ENCODE data around the gene INO80D.
A peak's percentile ranks its signal among the peaks of the same experiment; 100 is the strongest.
"Not testable (repeated sequence)": the region's sequence is repeated elsewhere in the genome, so short reads cannot be mapped to it uniquely, and the experiment has no call there.

The INO80D gene

GRCh38 chr2:206085742-206086445 is at the start of gene INO80D:
Gene INO80D, minus strand, starts transcription at chr2:206086174. Its CDS starts 23,158 bp downstream, at chr2:206063016.
- no peaks in the 10 kb centered on the region for H3K27me3 ChIP-seq (ENCODE audit: insufficient read depth, low read length)
- no peak for TF ChIP-seq EZH2 (IDR thresholded peaks at IDR 0.05; ENCODE audit: borderline replicate concordance, low read length)
- TF ChIP-seq, protein P1, sequence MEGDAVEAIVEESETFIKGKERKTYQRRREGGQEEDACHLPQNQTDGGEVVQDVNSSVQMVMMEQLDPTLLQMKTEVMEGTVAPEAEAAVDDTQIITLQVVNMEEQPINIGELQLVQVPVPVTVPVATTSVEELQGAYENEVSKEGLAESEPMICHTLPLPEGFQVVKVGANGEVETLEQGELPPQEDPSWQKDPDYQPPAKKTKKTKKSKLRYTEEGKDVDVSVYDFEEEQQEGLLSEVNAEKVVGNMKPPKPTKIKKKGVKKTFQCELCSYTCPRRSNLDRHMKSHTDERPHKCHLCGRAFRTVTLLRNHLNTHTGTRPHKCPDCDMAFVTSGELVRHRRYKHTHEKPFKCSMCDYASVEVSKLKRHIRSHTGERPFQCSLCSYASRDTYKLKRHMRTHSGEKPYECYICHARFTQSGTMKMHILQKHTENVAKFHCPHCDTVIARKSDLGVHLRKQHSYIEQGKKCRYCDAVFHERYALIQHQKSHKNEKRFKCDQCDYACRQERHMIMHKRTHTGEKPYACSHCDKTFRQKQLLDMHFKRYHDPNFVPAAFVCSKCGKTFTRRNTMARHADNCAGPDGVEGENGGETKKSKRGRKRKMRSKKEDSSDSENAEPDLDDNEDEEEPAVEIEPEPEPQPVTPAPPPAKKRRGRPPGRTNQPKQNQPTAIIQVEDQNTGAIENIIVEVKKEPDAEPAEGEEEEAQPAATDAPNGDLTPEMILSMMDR (IDR thresholded peaks at IDR 0.05; ENCODE audit: low read length): peak; percentile 68
- no peaks in the 10 kb centered on the region for H4K20me1 ChIP-seq (ENCODE audit: insufficient read depth, low read length)
- H3K4me3 ChIP-seq (ENCODE audit: low read depth, low read length, poor library complexity, severe bottlenecking): peak within 1 kb of the TSS; percentile 98
- H3K4me1 ChIP-seq (ENCODE audit: insufficient read depth, low read length, severe bottlenecking): peaks cover 38% of the 10 kb centered on the region
- peak within 1 kb of the TSS; percentile 99 for H3K4me2 ChIP-seq (ENCODE audit: low read length)
- H3K79me2 ChIP-seq (ENCODE audit: insufficient read depth, low read length): peaks cover 60% of the 10 kb centered on the region
- H3F3A ChIP-seq (ENCODE audit: insufficient read depth, low read length): no peaks in the 10 kb centered on the region
- peak within 1 kb of the TSS; percentile 86 for H2AFZ ChIP-seq (ENCODE audit: low read length)
- no peaks in the 10 kb centered on the region for H3K9me2 ChIP-seq (ENCODE audit: low read depth, low read length)
- H3K27ac ChIP-seq (ENCODE audit: low read depth, low read length, poor library complexity, severe bottlenecking): peak within 1 kb of the TSS; percentile 94
- no peaks in the 10 kb centered on the region for H3K9me3 ChIP-seq (ENCODE audit: low read length)
- no peaks in the 10 kb centered on the region; the same call in 1 of the 2 replicates for H3K36me3 ChIP-seq (ENCODE audit: insufficient read depth, low read length)
- H3K9ac ChIP-seq (ENCODE audit: low read length): peak within 1 kb of the TSS; percentile 94

DNA sequence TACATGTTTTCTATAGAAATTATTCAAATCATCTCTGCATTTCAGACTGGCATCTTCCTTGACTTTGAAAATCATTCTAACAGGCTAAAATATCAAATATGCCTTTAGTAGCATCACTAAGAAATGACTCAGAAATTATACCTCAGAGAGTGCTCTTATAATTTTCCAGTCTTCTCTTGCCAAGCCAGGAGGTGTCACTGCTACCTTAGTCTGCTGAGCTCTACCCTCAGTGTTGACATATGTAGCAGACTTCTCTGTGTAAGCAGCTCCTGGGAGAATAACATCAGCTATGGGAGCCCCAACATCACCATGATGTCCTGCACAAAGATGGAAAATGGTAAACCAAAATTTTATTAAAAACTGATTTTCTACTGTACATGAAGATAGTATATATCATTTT is 41.7 kb upstream of the INO80D start:
- Histone ChIP-seq H3K9me3 (ENCODE audit: low read length) (no peaks in the 10 kb centered on the region), H3K4me3 (ENCODE audit: low read depth, low read length, poor library complexity, severe bottlenecking) (no peak overlapping the region), H3K27me3 (ENCODE audit: insufficient read depth, low read length) (no peaks in the 10 kb centered on the region), H3K79me2 (ENCODE audit: insufficient read depth, low read length) (no peaks in the 10 kb centered on the region), H3K36me3 (ENCODE audit: insufficient read depth, low read length) (peaks cover 76% of the 10 kb centered on the region), H3K4me2 (ENCODE audit: low read length) (no peak overlapping the region), H3K9me2 (ENCODE audit: low read depth, low read length) (no peaks in the 10 kb centered on the region), H2AFZ (ENCODE audit: low read length) (no peak overlapping the region), H3F3A (ENCODE audit: insufficient read depth, low read length) (no peaks in the 10 kb centered on the region), H4K20me1 (ENCODE audit: insufficient read depth, low read length) (no peaks in the 10 kb centered on the region), H3K9ac (ENCODE audit: low read length) (no peak overlapping the region), H3K27ac (ENCODE audit: low read depth, low read length, poor library complexity, severe bottlenecking) (no peak overlapping the region), H3K4me1 (ENCODE audit: insufficient read depth, low read length, severe bottlenecking) (no peaks in the 10 kb centered on the region)
- TF ChIP-seq, protein P1 (IDR thresholded peaks at IDR 0.05; ENCODE audit: low read length): 0 out of 2 replicates have a peak, but pooled peaks have one; percentile 9
- no peak for TF ChIP-seq EZH2 (IDR thresholded peaks at IDR 0.05; ENCODE audit: borderline replicate concordance, low read length)

GRCh38 chr2:206125901-206126300 is 39.9 kb upstream of the INO80D start:
- Histone ChIP-seq H3F3A (ENCODE audit: insufficient read depth, low read length) (no peaks in the 10 kb centered on the region), H4K20me1 (ENCODE audit: insufficient read depth, low read length) (no peaks in the 10 kb centered on the region), H3K4me2 (ENCODE audit: low read length) (no peak overlapping the region), H3K9me2 (ENCODE audit: low read depth, low read length) (no peaks in the 10 kb centered on the region), H3K36me3 (ENCODE audit: insufficient read depth, low read length) (peaks cover 78% of the 10 kb centered on the region), H3K9ac (ENCODE audit: low read length) (no peak overlapping the region), H3K4me3 (ENCODE audit: low read depth, low read length, poor library complexity, severe bottlenecking) (no peak overlapping the region), H3K9me3 (ENCODE audit: low read length) (no peaks in the 10 kb centered on the region), H3K79me2 (ENCODE audit: insufficient read depth, low read length) (no peaks in the 10 kb centered on the region), H3K27ac (ENCODE audit: low read depth, low read length, poor library complexity, severe bottlenecking) (no peak overlapping the region), H3K4me1 (ENCODE audit: insufficient read depth, low read length, severe bottlenecking) (no peaks in the 10 kb centered on the region), H3K27me3 (ENCODE audit: insufficient read depth, low read length) (no peaks in the 10 kb centered on the region), H2AFZ (ENCODE audit: low read length) (no peak overlapping the region)
- TF ChIP-seq EZH2 (IDR thresholded peaks at IDR 0.05; ENCODE audit: borderline replicate concordance, low read length): no peak
- TF ChIP-seq, protein P1 (IDR thresholded peaks at IDR 0.05; ENCODE audit: low read length): no peak

- H3K4me1 ChIP-seq (ENCODE audit: insufficient read depth, low read length, severe bottlenecking); H3K27ac ChIP-seq (ENCODE audit: low read depth, low read length, poor library complexity, severe bottlenecking): not testable (repeated sequence)
Observed at GRCh38 chr2:206122569-206122968, 36.6 kb upstream of the INO80D start.

More at GRCh38 chr2:206122569-206122968, 36.6 kb upstream of the INO80D start:
- not testable (repeated sequence) for H3F3A ChIP-seq (ENCODE audit: insufficient read depth, low read length); H3K4me3 ChIP-seq (ENCODE audit: low read depth, low read length, poor library complexity, severe bottlenecking); H4K20me1 ChIP-seq (ENCODE audit: insufficient read depth, low read length); H3K79me2 ChIP-seq (ENCODE audit: insufficient read depth, low read length); H3K4me2 ChIP-seq (ENCODE audit: low read length); H3K9me2 ChIP-seq (ENCODE audit: low read depth, low read length); H2AFZ ChIP-seq (ENCODE audit: low read length); H3K9me3 ChIP-seq (ENCODE audit: low read length); H3K9ac ChIP-seq (ENCODE audit: low read length); H3K27me3 ChIP-seq (ENCODE audit: insufficient read depth, low read length)
- peaks cover 70% of the 10 kb centered on the region for H3K36me3 ChIP-seq (ENCODE audit: insufficient read depth, low read length)
